ENCODE results near the gene MYEF2. TPM values are rescaled to one million over a fixed set of nuclear protein-coding genes. Genes with fewer than 3 reads are reported as not detected.

MYEF2 gene
- total RNA-seq, 2 experiments from 2014 or later, result 44.0 to 107 TPM

DNA sequence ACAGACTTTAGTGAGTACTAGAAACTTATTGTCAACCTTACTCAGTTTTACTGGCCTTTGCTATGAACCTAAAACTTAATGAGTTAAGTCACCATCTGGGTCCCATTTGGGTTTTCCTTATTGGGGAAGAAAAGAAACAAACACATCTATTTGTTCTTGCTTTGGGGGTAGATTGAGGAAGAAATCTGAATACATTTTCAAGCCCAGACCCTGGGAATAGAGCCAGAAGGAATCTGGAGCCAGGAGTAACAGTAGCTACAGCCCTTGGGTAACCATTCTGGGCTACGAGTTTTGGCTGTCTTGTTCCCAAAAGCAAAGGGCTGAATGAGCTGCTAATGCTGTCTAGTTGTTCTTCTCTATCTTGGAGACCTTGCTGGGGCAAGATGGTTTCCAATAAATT, 44.5 kb upstream of the MYEF2 start:
- BruUV-seq (replicated peaks), result no TSS peak
- no peak overlapping the region for H3K27ac ChIP-seq (ENCODE audit: low read depth, low read length, poor library complexity, severe bottlenecking)
- no peak overlapping the region for H3K4me2 ChIP-seq (ENCODE audit: low read length)
- no peak overlapping the region for H3K4me3 ChIP-seq (ENCODE audit: low read depth, low read length, poor library complexity, severe bottlenecking)
- ChIA-PET CTCF (ENCODE audit: unreplicated experiment) (no interaction called here), POLR2A (no interaction called here)
- no peak for DNase-seq (ENCODE audit: low spot score)
- no peaks in the 10 kb centered on the region for H3K9me3 ChIP-seq (ENCODE audit: low read length)
- no peaks in the 10 kb centered on the region for H4K20me1 ChIP-seq (ENCODE audit: insufficient read depth, low read length)
- no peaks in the 10 kb centered on the region for H3K4me1 ChIP-seq (ENCODE audit: insufficient read depth, low read length, poor library complexity, severe bottlenecking)
- no peaks in the 10 kb centered on the region for H3K36me3 ChIP-seq (ENCODE audit: insufficient read depth, low read length)
- H2AFZ ChIP-seq (ENCODE audit: low read length), result no peak overlapping the region
- intact Hi-C loops (cut with micrococcal nuclease; ENCODE audit: unreplicated experiment), result no loop called here
- H3K79me2 ChIP-seq (ENCODE audit: insufficient read depth, low read depth, low read length), result no peaks in the 10 kb centered on the region
- no peak for TF ChIP-seq EZH2phosphoT487 (IDR thresholded peaks at IDR 0.05; ENCODE audit: borderline replicate concordance, low read depth, low read length)
- TF ChIP-seq, protein P1, sequence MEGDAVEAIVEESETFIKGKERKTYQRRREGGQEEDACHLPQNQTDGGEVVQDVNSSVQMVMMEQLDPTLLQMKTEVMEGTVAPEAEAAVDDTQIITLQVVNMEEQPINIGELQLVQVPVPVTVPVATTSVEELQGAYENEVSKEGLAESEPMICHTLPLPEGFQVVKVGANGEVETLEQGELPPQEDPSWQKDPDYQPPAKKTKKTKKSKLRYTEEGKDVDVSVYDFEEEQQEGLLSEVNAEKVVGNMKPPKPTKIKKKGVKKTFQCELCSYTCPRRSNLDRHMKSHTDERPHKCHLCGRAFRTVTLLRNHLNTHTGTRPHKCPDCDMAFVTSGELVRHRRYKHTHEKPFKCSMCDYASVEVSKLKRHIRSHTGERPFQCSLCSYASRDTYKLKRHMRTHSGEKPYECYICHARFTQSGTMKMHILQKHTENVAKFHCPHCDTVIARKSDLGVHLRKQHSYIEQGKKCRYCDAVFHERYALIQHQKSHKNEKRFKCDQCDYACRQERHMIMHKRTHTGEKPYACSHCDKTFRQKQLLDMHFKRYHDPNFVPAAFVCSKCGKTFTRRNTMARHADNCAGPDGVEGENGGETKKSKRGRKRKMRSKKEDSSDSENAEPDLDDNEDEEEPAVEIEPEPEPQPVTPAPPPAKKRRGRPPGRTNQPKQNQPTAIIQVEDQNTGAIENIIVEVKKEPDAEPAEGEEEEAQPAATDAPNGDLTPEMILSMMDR (conservative IDR thresholded peaks at IDR 0.05; ENCODE audit: low read length), result no peak
- H3K9me2 ChIP-seq (ENCODE audit: insufficient read depth, low read length), result no peaks in the 10 kb centered on the region

DNA sequence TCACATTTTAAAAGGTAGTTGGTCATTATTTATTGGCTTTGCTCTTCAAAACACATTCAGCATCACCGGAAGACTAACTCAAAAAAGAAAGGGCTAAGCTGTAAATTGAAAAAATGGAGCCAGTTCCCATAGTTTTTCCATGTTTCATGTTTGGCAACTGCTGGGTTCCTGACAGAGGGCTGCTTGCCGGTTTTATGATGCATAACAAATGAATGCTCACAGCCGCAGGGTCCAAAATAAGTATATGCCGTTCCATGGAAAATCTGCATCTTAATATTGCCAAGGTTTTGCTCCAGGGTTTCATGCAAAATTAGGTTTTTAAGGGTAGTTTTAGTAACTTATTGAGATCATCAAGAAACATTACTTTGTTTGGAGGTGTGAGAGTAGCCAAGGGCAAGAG, 43.8 kb upstream of the MYEF2 start:
- TF ChIP-seq EZH2phosphoT487 (IDR thresholded peaks at IDR 0.05; ENCODE audit: borderline replicate concordance, low read depth, low read length), result no peak
- TF ChIP-seq, protein P1 (conservative IDR thresholded peaks at IDR 0.05; ENCODE audit: low read length), result no peak
- Histone ChIP-seq H3K36me3 (ENCODE audit: insufficient read depth, low read length) (no peaks in the 10 kb centered on the region), H3K4me3 (ENCODE audit: low read depth, low read length, poor library complexity, severe bottlenecking) (no peak overlapping the region), H4K20me1 (ENCODE audit: insufficient read depth, low read length) (no peaks in the 10 kb centered on the region), H3K4me1 (ENCODE audit: insufficient read depth, low read length, poor library complexity, severe bottlenecking) (no peaks in the 10 kb centered on the region), H3K9me2 (ENCODE audit: insufficient read depth, low read length) (no peaks in the 10 kb centered on the region), H3K79me2 (ENCODE audit: insufficient read depth, low read depth, low read length) (no peaks in the 10 kb centered on the region), H3K4me2 (ENCODE audit: low read length) (no peak overlapping the region), H2AFZ (ENCODE audit: low read length) (no peak overlapping the region), H3K9me3 (ENCODE audit: low read length) (no peaks in the 10 kb centered on the region), H3K27ac (ENCODE audit: low read depth, low read length, poor library complexity, severe bottlenecking) (no peak overlapping the region)
- ChIA-PET CTCF (ENCODE audit: unreplicated experiment) (no interaction called here), POLR2A (no interaction called here)
- intact Hi-C loops (cut with micrococcal nuclease; ENCODE audit: unreplicated experiment), result no loop called here
- no peak for DNase-seq (ENCODE audit: low spot score)
- no TSS peak for BruUV-seq (replicated peaks)

DNA sequence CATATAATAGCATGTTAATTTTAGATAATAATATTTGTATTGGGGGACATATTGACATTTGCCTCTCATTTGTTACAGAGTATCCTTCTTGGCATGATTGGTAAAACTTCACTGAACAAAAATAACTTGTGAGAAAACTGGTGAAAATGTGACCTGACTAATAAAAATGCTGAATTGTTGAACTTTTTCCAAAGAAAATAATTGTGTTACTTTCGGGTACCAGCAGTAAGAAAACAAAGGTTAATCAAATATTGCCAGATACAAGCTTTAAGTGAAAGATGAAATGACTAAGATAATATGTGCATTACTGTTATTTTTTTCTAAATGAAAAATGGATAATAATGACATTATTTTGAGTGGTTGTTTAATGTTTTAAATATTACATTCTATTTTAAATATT, 43.2 kb upstream of the MYEF2 start:
- Histone ChIP-seq H4K20me1 (ENCODE audit: insufficient read depth, low read length) (no peaks in the 10 kb centered on the region), H2AFZ (ENCODE audit: low read length) (no peak overlapping the region), H3K79me2 (ENCODE audit: insufficient read depth, low read depth, low read length) (no peaks in the 10 kb centered on the region), H3K4me3 (ENCODE audit: low read depth, low read length, poor library complexity, severe bottlenecking) (no peak overlapping the region), H3K9me3 (ENCODE audit: low read length) (no peaks in the 10 kb centered on the region), H3K36me3 (ENCODE audit: insufficient read depth, low read length) (no peaks in the 10 kb centered on the region), H3K9me2 (ENCODE audit: insufficient read depth, low read length) (no peaks in the 10 kb centered on the region), H3K4me2 (ENCODE audit: low read length) (no peak overlapping the region), H3K4me1 (ENCODE audit: insufficient read depth, low read length, poor library complexity, severe bottlenecking) (no peaks in the 10 kb centered on the region), H3K27ac (ENCODE audit: low read depth, low read length, poor library complexity, severe bottlenecking) (no peak overlapping the region)
- BruUV-seq (replicated peaks), result no TSS peak
- CTCF ChIA-PET (ENCODE audit: unreplicated experiment), result no interaction called here
- POLR2A ChIA-PET, result no interaction called here
- DNase-seq (ENCODE audit: low spot score), result no peak
- intact Hi-C loops (cut with micrococcal nuclease; ENCODE audit: unreplicated experiment), result no loop called here
- TF ChIP-seq, protein P1 (conservative IDR thresholded peaks at IDR 0.05; ENCODE audit: low read length), result no peak
- no peak for TF ChIP-seq EZH2phosphoT487 (IDR thresholded peaks at IDR 0.05; ENCODE audit: borderline replicate concordance, low read depth, low read length)
